GM10248 (cell line): ENCODE measurements around the gene METTL23.
A peak's percentile ranks its signal among the peaks of the same experiment; 100 is the strongest.
"Not testable (repeated sequence)": the region's sequence is repeated elsewhere in the genome, so short reads cannot be mapped to it uniquely, and the experiment has no call there.

Experiments
- CTCF ChIA-PET: fragments of 300-600 bp; sonication (Branson Sonifier 250); formaldehyde crosslinking; extraction: SDS; loops from one replicate; lab custom pipeline; 2021; ENCODE audit warnings: antibody characterized with exemption; lab: Yijun Ruan, JAX
- POLR2A ChIA-PET: fragments of 350-650 bp; sonication (Branson Sonifier 250); formaldehyde crosslinking; extraction: SDS; loops from one replicate; lab custom pipeline; 2020; ENCODE audit warnings: antibody characterized with exemption; lab: Yijun Ruan, JAX
- DNase-seq: peaks from one replicate; pipeline ENCODE4 v3.0.0; 2012; ENCODE audit errors: extremely low spot score
- CTCF ChIP-seq: IDR thresholded peaks from 2 replicates; pipeline ENCODE4 v1.5.1; 2012; ENCODE audit warnings: mild to moderate bottlenecking, low read depth; ENCODE audit errors: extremely low read depth, missing control alignments, control extremely low read depth

METTL23 gene

GRCh38 chr17:76707985-76708807 is 18.4 kb upstream of the METTL23 start:
- no peak for DNase-seq
- CTCF ChIA-PET = interaction anchor here (1.0 to 1.2 kb wide), 4 partner anchors 9 to 300 kb away, joined by 3 to 8 read pairs (median 4); no protein-coding TSS in a partner anchor
- POLR2A ChIA-PET = interaction anchor here (1.1 kb wide), 1 partner anchor 29 kb away, joined by 3 read pairs; the partner anchor contains the start of gene SRSF2
- no peak for TF ChIP-seq CTCF

- ChIA-PET POLR2A (interaction anchor here (1.1 kb wide), 1 partner anchor 27 kb away, joined by 3 read pairs; the partner anchor contains the start of gene SRSF2), CTCF (interaction anchor here (1.2 kb wide), 1 partner anchor 28 kb away, joined by 6 read pairs; no protein-coding TSS in a partner anchor)
- DNase-seq = no peak
- TF ChIP-seq CTCF = no peak
Measured at GRCh38 chr17:76709077-76709950, 17.3 kb upstream of the METTL23 start.

GRCh38 chr17:76709951-76710862 is 16.4 kb upstream of the METTL23 start:
- POLR2A ChIA-PET, DNase-seq, CTCF ChIA-PET: not testable (repeated sequence)

- POLR2A ChIA-PET = no interaction called here
- no peak for TF ChIP-seq CTCF
- DNase-seq = peak; percentile 77
- CTCF ChIA-PET = no interaction called here
Measured at GRCh38 chr17:76710863-76711611, 15.6 kb upstream of the METTL23 start, which contains the start of gene MXRA7. Gene MXRA7, minus strand, starts transcription at chr17:76710965. Its CDS starts 19 bp downstream, at chr17:76710946.

GRCh38 chr17:76712321-76712720 is 14.3 kb upstream of the METTL23 start:
- DNase-seq, POLR2A ChIA-PET: not testable (repeated sequence)
- CTCF ChIA-PET = interaction anchor here (1.0 to 2.0 kb wide), 4 partner anchors 31 to 189 kb away, joined by 3 to 12 read pairs (median 4); partner anchors contain the start of gene ST6GALNAC2

GRCh38 chr17:76713765-76714164 is 12.9 kb upstream of the METTL23 start:
- ChIA-PET POLR2A (interaction anchor here (1.7 kb wide), 1 partner anchor 13 kb away, joined by 13 read pairs; the partner anchor contains the start of genes JMJD6 and METTL23), CTCF (interaction anchor here (0.9 to 5.3 kb wide), 15 partner anchors 8 to 343 kb away, joined by 3 to 45 read pairs (median 4); partner anchors contain the start of genes JMJD6 and METTL23)
- TF ChIP-seq CTCF = no peak
- DNase-seq = no peak
